ENCODE data around the gene GET4.

GET4 gene

GRCh38 chr7:907158-907980 lies 31.0 kb downstream of the GET4 start:
- H3K9me3 ChIP-seq (ENCODE audit: control insufficient read depth, insufficient read depth, low read depth, low read length): no peaks in the 10 kb centered on the region
- H3K27ac ChIP-seq (ENCODE audit: extremely low read depth, low read depth, low read length): 0 out of 2 replicates have a peak overlapping the region, but pooled peaks have one; percentile 9
- ChIA-PET CTCF (interaction anchor here (0.8 to 2.0 kb wide), 4 partner anchors 16 to 270 kb away, joined by 3 to 8 read pairs (median 3); no protein-coding TSS in a partner anchor), POLR2A (interaction anchor here (0.6 kb wide), 1 partner anchor 94 kb away, joined by 3 read pairs; no protein-coding TSS in a partner anchor)
- H3K4me1 ChIP-seq (ENCODE audit: control insufficient read depth, insufficient read depth, low read length): no peaks in the 10 kb centered on the region; the same call in 1 of the 2 replicates
- H3K4me3 ChIP-seq (ENCODE audit: low read depth, low read length): no peak overlapping the region
- H3K36me3 ChIP-seq (ENCODE audit: control insufficient read depth in 2 of 2, insufficient read depth in 1 of 2, low read length in 2 of 2): no peaks in the 10 kb centered on the region
- no peak for TF ChIP-seq KLF10 (tag by site-specific recombination; IDR thresholded peaks at IDR 0.05)
- no peak for TF ChIP-seq ZNF394 (tag by site-specific recombination; IDR thresholded peaks at IDR 0.05; ENCODE audit: borderline replicate concordance)
- 0 out of 2 replicates have a peak, but pooled peaks have one; percentile 21 for TF ChIP-seq HIC1 (tag by site-specific recombination; IDR thresholded peaks at IDR 0.05)
- TF ChIP-seq GLIS2 (tag by site-specific recombination; IDR thresholded peaks at IDR 0.05): 0 out of 2 replicates have a peak, but pooled peaks have one; percentile 26
- TF ChIP-seq ZNF449 (tag by site-specific recombination; IDR thresholded peaks at IDR 0.05): no peak
- 0 out of 2 replicates have a peak, but pooled peaks have one; percentile 38 for TF ChIP-seq BCL11B (tag by site-specific recombination; IDR thresholded peaks at IDR 0.05; ENCODE audit: low read depth)
- no peak for TF ChIP-seq ZNF701 (tag by site-specific recombination; IDR thresholded peaks at IDR 0.05)
- TF ChIP-seq ZNF621 (tag by site-specific recombination; IDR thresholded peaks at IDR 0.05): no peak
- no peak for TF ChIP-seq ZNF416 (tag by site-specific recombination; IDR thresholded peaks at IDR 0.05)
- TF ChIP-seq BCL11A (tag by site-specific recombination; IDR thresholded peaks at IDR 0.05; ENCODE audit: low read depth): peak; percentile 19; the same call in 1 of the 2 replicates

- Histone ChIP-seq H3K27ac (ENCODE audit: extremely low read depth, low read depth, low read length) (no peak overlapping the region), H3K9me3 (ENCODE audit: control insufficient read depth, insufficient read depth, low read depth, low read length) (no peaks in the 10 kb centered on the region), H3K36me3 (ENCODE audit: control insufficient read depth in 2 of 2, insufficient read depth in 1 of 2, low read length in 2 of 2) (no peaks in the 10 kb centered on the region), H3K4me3 (ENCODE audit: low read depth, low read length) (no peak overlapping the region), H3K4me1 (ENCODE audit: control insufficient read depth, insufficient read depth, low read length) (no peaks in the 10 kb centered on the region; the same call in 1 of the 2 replicates)
- TF ChIP-seq TSHZ1 (tag by site-specific recombination; IDR thresholded peaks at IDR 0.05; ENCODE audit: borderline replicate concordance) (no peak), ZNF335 (tag by site-specific recombination; conservative IDR thresholded peaks at IDR 0.05) (0 out of 2 replicates have a peak, but pooled peaks have one; percentile 36)
- ChIA-PET POLR2A (no interaction called here), CTCF (interaction anchor here (0.6 to 2.0 kb wide), 5 partner anchors 15 to 275 kb away, joined by 3 to 8 read pairs (median 3); no protein-coding TSS in a partner anchor)
Observed at GRCh38 chr7:908159-908581, 31.8 kb downstream of the GET4 start.
